Measurements from ENCODE around the gene RASSF3.

GRCh38 chr12:64678835-64679234 is 68.5 kb downstream of the RASSF3 start:
- TF ChIP-seq, protein P1, sequence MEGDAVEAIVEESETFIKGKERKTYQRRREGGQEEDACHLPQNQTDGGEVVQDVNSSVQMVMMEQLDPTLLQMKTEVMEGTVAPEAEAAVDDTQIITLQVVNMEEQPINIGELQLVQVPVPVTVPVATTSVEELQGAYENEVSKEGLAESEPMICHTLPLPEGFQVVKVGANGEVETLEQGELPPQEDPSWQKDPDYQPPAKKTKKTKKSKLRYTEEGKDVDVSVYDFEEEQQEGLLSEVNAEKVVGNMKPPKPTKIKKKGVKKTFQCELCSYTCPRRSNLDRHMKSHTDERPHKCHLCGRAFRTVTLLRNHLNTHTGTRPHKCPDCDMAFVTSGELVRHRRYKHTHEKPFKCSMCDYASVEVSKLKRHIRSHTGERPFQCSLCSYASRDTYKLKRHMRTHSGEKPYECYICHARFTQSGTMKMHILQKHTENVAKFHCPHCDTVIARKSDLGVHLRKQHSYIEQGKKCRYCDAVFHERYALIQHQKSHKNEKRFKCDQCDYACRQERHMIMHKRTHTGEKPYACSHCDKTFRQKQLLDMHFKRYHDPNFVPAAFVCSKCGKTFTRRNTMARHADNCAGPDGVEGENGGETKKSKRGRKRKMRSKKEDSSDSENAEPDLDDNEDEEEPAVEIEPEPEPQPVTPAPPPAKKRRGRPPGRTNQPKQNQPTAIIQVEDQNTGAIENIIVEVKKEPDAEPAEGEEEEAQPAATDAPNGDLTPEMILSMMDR (IDR thresholded peaks at IDR 0.05): no peak
- TF ChIP-seq POLR2A (IDR thresholded peaks at IDR 0.05): no peak
